ENCODE measurements around the gene C1orf21. TPM values are rescaled to one million over a fixed set of nuclear protein-coding genes. Genes with fewer than 3 reads are reported as not detected.

The C1orf21 gene
- total RNA-seq, 6 experiments from 2014 or later, result 4.3 to 29.2 (median 13.1) TPM

- Histone ChIP-seq H3K27me3 (no peaks in the 10 kb centered on the region), H3K9me3 (no peaks in the 10 kb centered on the region), H3K27ac (no peak overlapping the region), H3K4me3 (no peak overlapping the region), H3K4me1 (no peaks in the 10 kb centered on the region), H3K36me3 (no peaks in the 10 kb centered on the region)
- TF ChIP-seq, protein P1, sequence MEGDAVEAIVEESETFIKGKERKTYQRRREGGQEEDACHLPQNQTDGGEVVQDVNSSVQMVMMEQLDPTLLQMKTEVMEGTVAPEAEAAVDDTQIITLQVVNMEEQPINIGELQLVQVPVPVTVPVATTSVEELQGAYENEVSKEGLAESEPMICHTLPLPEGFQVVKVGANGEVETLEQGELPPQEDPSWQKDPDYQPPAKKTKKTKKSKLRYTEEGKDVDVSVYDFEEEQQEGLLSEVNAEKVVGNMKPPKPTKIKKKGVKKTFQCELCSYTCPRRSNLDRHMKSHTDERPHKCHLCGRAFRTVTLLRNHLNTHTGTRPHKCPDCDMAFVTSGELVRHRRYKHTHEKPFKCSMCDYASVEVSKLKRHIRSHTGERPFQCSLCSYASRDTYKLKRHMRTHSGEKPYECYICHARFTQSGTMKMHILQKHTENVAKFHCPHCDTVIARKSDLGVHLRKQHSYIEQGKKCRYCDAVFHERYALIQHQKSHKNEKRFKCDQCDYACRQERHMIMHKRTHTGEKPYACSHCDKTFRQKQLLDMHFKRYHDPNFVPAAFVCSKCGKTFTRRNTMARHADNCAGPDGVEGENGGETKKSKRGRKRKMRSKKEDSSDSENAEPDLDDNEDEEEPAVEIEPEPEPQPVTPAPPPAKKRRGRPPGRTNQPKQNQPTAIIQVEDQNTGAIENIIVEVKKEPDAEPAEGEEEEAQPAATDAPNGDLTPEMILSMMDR (IDR thresholded peaks at IDR 0.05), result no peak
- TF ChIP-seq POLR2A (IDR thresholded peaks at IDR 0.05), result no peak
- ATAC-seq (no peak), DNase-seq (no peak)
- intact Hi-C loops (cut with DNase I), result no loop called here
- WGBS (ENCODE audit: insufficient coverage, low coverage, low lambda C conversion rate, missing lambda C conversion rate), result 81% methylated on average over 2 of the region's 2 CpGs
Observed at GRCh38 chr1:184530226-184530625, 143.4 kb downstream of the C1orf21 start.

- TF ChIP-seq POLR2A (IDR thresholded peaks at IDR 0.05), result no peak
- TF ChIP-seq, protein P1 (IDR thresholded peaks at IDR 0.05), result no peak
- Histone ChIP-seq H3K27me3 (no peaks in the 10 kb centered on the region), H3K4me1 (no peaks in the 10 kb centered on the region), H3K36me3 (no peaks in the 10 kb centered on the region), H3K27ac (no peak overlapping the region), H3K9me3 (no peaks in the 10 kb centered on the region), H3K4me3 (no peak overlapping the region)
- intact Hi-C loops (cut with DNase I), result no loop called here
- WGBS (ENCODE audit: insufficient coverage, low coverage, low lambda C conversion rate, missing lambda C conversion rate), result 64% methylated on average over 1 of the region's 1 CpG
- no peak for DNase-seq
- no peak for ATAC-seq
Observed at GRCh38 chr1:184531296-184531695, 144.5 kb downstream of the C1orf21 start.

- Histone ChIP-seq H3K36me3 (no peaks in the 10 kb centered on the region), H3K27ac (no peak overlapping the region), H3K27me3 (no peaks in the 10 kb centered on the region), H3K4me3 (no peak overlapping the region), H3K9me3 (no peaks in the 10 kb centered on the region), H3K4me1 (no peaks in the 10 kb centered on the region)
- intact Hi-C loops (cut with DNase I), result no loop called here
- DNase-seq, result no peak
- ATAC-seq, result no peak
- 84% methylated on average over 2 of the region's 2 CpGs for WGBS (ENCODE audit: insufficient coverage, low coverage, low lambda C conversion rate, missing lambda C conversion rate)
- no peak for TF ChIP-seq POLR2A (IDR thresholded peaks at IDR 0.05)
- TF ChIP-seq, protein P1 (IDR thresholded peaks at IDR 0.05), result no peak
Observed at GRCh38 chr1:184532199-184532598, 145.4 kb downstream of the C1orf21 start.

DNA sequence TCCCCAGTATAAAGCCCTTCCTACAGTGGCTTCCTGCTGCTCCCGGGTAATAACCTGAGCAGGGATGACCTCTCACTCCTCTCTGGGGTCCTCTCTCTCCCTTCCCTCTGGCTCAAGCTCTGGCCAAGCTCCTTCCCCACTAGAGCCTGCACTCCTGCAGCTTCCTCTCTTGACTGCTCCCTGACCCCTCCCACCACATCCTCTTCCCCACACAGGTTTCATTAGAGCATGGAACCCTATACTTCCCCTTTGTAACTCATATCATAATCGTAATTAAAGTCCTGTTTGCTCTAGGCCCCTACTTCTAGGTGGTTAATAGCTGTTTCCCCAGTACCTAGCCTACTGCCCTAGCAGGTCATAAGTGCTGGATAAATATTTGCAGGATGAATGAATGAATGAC, 146.2 kb downstream of the C1orf21 start:
- ATAC-seq (peak in 3 of 4 donors; percentile 45 to 55 (median 53)), DNase-seq (no peak)
- 26% methylated on average over 2 of the region's 2 CpGs for WGBS (ENCODE audit: insufficient coverage, low coverage, low lambda C conversion rate, missing lambda C conversion rate)
- TF ChIP-seq, protein P1 (IDR thresholded peaks at IDR 0.05), result no peak
- TF ChIP-seq POLR2A (IDR thresholded peaks at IDR 0.05), result no peak
- Histone ChIP-seq H3K4me1 (no peaks in the 10 kb centered on the region), H3K27ac (no peak overlapping the region), H3K27me3 (no peaks in the 10 kb centered on the region), H3K4me3 (no peak overlapping the region), H3K9me3 (no peaks in the 10 kb centered on the region), H3K36me3 (no peaks in the 10 kb centered on the region)
- intact Hi-C loops (cut with DNase I), result no loop called here

GRCh38 chr1:184533915-184534314, 147.1 kb downstream of the C1orf21 start:
- intact Hi-C loops (cut with DNase I), result no loop called here
- H3K4me3 ChIP-seq, result no peak overlapping the region
- H3K4me1 ChIP-seq, result no peaks in the 10 kb centered on the region
- H3K27me3 ChIP-seq, result no peaks in the 10 kb centered on the region
- TF ChIP-seq, protein P1 (IDR thresholded peaks at IDR 0.05), result no peak
- no peak for TF ChIP-seq POLR2A (IDR thresholded peaks at IDR 0.05)
- WGBS (ENCODE audit: insufficient coverage, low coverage, low lambda C conversion rate, missing lambda C conversion rate), result 91% methylated on average over 4 of the region's 4 CpGs
- no peaks in the 10 kb centered on the region for H3K36me3 ChIP-seq
- peaks cover 0 to 4% (median 0%) of the 10 kb centered on the region in 4 donors for H3K9me3 ChIP-seq
- DNase-seq (no peak), ATAC-seq (no peak)
- no peak overlapping the region for H3K27ac ChIP-seq
